Femur (tissue), 1 donor: ENCODE results near the gene ADIPOR2.
A peak's percentile ranks its signal among the peaks of the same experiment; 100 is the strongest.
"Not testable (repeated sequence)": the region's sequence is repeated elsewhere in the genome, so short reads cannot be mapped to it uniquely, and the experiment has no call there.

Experiments used
- DNase-seq: peaks from one replicate; pipeline ENCODE4 v3.0.0-alpha.2; 2017

Gene ADIPOR2

GRCh38 chr12:1666215-1666614 lies 24.7 kb upstream of the ADIPOR2 start:
- no peak for DNase-seq

DNA sequence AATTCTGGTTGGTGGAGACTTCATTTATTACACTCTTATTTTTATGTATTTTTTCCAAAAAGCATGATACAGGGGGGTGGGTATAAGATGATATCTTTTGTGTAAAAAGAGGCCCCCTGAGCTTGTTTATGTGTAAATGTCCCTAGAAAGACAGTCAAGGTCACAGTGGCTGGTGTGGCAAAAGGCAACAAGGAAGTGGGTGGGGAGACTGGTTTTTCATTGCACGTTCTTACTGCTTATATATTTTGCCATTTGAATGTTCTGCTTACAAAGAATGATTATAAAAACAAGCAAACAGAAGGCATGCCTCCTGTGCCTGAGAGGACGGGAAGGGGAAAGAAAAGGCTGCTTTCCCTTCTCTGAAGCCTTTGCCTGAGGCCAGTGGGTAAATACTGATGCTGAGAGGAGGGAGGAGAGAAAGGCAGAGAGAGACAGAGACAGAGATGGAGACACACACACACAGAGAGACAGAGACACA lies 24.1 kb upstream of the ADIPOR2 start:
- no peak for DNase-seq

GRCh38 chr12:1668833-1669543 lies 21.9 kb upstream of the ADIPOR2 start:
- peak; percentile 43 for DNase-seq

DNA sequence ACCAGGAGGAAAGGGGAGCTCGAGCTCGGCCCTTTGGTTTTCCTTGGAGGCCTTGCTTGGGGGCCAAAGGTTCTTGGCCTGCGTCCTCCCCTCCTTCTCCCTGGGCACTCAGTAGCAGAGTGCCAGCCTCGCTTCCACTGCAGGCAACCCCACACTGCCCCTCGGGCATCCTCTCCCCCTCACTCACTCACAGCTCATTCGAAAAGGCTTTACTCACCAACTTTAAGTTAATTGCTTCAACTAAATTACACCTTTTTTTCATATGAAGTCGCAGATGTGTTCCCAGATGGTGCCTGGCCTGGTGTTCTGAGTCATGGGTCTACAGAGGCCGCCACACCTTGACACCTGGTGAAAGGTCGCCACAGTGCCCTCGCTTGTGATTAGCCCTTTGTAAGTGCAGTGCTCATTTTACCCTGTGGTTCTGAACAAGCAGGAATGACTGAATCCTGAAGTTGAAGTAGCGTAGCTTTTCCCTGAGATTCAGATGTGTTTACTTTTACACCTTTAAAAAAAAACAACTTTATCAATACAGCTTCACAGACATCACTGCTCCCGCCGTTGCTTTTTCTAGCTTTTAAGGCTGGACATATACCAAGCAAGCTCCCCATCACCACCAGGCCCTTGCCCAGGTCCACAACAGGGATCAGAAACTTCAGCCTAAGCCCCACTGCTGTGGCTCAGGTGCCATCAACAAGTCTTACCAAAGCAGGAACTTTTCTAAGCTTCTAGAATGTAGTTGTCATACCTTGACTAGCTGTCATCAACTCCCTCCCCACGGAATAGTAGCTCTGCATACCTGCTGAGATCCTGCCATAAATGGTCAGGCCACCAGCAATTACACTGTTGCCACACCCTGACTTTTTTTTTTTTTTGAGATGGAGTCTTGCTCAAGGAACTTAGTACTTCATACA lies 20.3 kb upstream of the ADIPOR2 start:
- no peak for DNase-seq

GRCh38 chr12:1676043-1676442 lies 14.8 kb upstream of the ADIPOR2 start:
- DNase-seq: no peak

GRCh38 chr12:1680804-1681492 lies 9.9 kb upstream of the ADIPOR2 start:
- no peak for DNase-seq

DNA sequence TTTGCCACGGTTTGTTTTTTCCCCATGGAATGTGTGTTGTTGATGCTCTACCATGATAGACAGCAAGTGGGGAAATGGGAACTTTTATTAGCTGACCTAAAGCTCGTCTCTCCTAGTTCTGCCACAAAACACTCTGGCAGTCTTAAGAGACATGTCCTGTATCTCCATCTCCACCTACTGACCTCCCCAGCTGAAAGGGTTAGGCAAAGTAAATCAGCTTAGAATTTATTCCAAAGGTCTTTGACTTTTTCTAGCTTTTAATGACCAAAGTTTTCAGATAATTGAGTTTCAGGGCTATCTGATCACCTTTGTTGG lies 9.4 kb upstream of the ADIPOR2 start:
- no peak for DNase-seq

DNA sequence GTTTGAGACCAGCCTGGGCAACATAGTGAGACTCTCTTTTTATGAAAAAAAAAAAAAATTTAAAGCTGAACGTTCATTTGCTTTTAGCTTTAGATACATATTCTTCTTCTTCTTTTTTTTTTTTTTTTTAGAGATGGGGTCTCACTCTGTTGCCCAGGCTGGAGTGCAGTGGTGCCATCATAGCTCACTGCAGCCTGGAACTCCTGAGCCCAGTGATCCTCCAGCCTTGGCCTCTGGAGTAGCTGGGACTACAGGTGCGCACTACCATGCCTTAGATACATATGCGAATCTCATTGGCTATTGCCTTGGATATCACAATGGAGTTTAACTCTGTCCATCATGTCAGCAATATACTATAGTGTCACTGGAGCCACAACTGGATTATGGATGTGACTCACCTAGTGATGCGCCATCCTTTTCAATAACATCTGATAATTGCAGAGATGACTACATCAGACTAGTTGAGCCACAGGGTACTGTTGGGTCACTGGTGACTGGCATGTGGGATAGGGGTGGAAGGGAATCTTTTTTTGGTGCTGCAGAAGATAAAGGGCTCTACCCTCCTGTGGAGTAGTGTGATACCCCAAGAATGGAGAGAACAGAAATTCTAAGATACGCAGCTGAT lies 2.7 kb upstream of the ADIPOR2 start:
- DNase-seq: no peak

GRCh38 chr12:1691123-1692007 lies 495 bp downstream of the ADIPOR2 start:
- no peak for DNase-seq

- DNase-seq: no peak
Observed at GRCh38 chr12:1692226-1692625, 1.4 kb downstream of the ADIPOR2 start.

GRCh38 chr12:1692895-1693610 lies 2.2 kb downstream of the ADIPOR2 start:
- DNase-seq: no peak

GRCh38 chr12:1695097-1695496 lies 4.2 kb downstream of the ADIPOR2 start:
- not testable (repeated sequence) for DNase-seq

GRCh38 chr12:1695886-1696670 lies 5.2 kb downstream of the ADIPOR2 start:
- DNase-seq: no peak

DNA sequence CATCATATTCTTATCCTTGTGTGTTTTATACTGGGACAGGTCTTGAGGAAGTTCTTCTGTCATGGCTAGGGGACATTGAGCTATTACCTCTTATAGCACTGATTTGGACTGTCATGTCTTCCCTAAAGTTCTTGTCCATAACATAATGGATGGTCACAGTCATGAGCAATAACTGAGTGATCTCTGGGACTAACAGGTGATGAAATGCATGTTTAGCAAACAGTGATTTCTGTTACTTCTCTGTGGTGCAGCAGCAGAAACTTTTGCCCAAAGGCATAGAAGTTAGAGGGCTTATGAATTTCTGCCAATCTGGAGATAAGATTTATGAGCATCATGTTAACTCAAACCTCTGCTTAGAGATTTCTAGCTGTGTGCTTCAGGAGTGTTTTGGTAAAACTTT lies 5.9 kb downstream of the ADIPOR2 start:
- no peak for DNase-seq

GRCh38 chr12:1697271-1697670 lies 6.4 kb downstream of the ADIPOR2 start:
- DNase-seq: no peak

DNA sequence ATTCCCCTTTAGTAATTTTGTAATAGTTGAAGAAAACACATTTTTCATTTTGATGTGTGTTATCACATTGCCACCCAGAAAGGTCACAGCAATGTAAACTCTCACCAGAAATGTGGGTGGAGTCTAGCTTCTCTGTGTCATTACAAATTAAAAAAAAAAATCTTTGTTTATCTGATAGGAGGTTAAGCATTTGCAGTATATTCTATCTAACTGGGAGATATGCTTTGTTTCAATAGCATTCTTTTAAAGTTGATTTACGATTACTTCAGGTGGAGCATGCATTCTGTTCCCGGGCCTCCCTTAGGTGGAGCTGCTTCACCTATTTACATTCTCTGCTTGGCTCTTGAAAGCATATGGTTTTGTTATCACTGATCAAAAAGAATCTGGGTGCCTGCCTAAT lies 7.8 kb downstream of the ADIPOR2 start:
- DNase-seq: no peak

- DNase-seq: no peak
Observed at GRCh38 chr12:1702713-1703112, 11.8 kb downstream of the ADIPOR2 start.

DNA sequence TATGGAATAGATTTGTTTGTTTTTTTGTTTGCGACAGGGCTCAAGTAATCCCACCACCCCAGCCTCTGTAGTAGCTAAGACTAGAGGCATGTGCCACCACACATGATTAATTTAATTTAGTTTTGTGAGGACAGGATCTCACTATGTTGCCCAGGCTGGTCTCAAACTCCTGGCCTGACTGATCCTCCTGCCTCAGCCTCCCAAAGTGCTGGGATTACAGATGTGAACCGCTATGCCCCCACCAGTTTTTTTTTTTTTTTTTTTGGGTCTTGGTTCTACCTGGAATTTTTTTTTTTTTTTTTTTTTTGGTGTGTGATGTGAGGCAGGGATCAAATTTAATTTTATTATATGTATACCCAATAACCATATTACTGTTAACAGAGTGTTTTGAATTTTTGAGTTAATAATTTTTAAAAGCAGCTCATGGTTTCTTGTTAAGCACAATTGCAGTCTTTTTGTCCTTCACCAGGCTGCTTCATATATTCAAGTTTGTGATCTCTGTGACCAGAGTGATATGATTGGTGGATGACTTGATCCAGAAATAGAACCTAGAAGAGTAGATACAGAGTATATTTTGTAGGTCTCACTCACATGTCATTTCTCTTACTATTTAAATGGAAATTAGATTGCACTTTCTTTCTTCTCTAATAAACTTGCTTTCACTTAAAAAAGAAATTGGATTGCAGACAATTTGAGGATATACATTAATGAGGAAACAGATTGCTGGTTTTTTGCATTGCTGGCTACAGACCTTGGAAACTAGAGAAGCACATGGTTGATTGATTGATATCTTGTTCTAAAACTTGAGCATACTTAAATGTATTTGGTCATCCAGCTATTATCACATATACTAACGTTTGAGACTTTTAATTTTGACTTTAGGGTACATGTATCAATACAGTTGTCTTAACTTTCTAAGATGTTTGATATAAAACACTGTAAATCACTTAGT lies 13.2 kb downstream of the ADIPOR2 start:
- no peak for DNase-seq
